Colon (tissue), 2 donors: ENCODE results near the gene KRT74.

ENCODE experiments used
- FAIRE-seq: peaks from 2 replicates; lab custom pipeline; 2012; peaks lifted over from hg19 to GRCh38; lab: Jason Lieb, UNC
- donor health status: control.
- donor health status: control.

Gene KRT74

DNA sequence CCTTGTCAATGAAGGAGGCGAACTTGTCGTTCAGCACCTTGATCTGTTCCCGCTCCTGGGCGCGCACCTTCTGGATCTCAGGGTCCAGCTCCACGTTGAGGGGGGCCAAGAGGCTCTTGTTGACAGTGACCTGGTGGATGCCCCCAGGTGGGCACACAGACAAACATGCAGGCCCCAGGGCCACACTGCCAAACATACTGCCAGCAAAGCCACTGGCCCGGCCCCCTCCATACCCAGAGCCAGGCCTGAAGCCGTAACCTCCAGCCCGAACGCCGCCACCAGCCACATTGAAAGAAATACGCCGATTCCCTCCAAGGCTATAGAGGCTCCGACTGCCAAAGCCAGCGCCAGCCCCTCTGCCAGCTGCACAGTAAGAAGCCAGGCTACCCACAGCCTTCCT, 337 bp downstream of the KRT74 start:
- FAIRE-seq, result no peak

DNA sequence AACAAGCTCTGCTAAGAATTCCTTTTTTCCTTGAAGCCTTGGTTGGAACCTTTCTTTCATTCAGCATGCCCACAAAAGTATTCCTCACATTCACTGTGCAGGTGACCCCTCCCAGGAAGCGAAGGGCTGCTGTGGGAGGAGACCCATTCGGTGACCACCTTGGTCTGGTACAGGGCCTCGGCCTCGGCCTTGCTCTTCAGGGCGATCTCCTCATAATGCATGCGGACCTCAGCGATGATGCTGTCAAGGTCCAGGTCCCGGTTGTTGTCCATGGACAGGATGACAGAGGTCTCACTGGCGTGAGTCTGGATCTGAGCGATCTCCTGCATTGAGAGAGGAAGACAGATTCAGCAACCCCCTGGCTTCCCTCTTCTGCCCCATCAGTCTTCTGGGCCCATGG, 3.1 kb downstream of the KRT74 start:
- FAIRE-seq, result no peak

DNA sequence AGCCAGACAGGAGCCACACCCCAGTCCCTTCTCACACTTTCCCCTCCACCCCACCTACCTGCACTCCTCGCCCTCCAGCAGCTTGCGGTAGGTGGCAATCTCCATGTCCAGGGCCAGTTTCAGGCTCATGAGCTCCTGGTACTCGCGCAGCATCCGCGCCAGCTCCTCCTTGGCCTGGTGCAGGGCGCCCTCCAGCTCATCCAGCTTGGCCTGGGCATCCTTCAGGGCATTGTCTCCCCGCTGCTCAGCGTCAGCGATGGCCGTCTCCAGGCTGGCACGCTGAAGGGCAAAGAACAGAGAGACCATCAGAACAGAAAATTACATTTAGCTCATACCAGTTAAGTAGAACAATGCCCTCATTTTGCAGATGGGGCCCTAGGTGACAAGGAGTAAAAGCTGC, 5.5 kb downstream of the KRT74 start:
- no peak for FAIRE-seq

DNA sequence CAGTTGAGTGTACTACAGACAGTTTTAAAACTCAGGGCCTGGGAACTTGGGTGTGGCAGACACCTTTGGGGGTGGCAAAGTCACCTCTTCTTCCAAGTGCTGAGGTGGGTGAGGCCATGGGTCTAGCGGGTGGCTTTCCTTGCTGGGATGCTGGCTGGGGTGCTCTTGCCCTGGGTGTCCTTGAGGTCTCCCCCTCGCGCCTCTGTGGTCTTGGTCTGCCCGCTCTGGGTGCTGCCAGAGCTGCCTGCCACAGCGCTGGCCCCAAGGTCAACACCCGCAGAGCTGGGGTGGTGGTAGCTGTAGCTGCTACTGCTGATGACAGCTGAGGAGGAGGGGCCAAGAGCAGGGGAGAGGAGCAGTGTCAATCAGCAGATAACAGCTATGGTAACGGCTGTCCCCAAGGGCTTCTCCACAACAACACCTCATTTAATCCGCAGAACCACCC, 6.8 kb downstream of the KRT74 start:
- FAIRE-seq, result no peak

DNA sequence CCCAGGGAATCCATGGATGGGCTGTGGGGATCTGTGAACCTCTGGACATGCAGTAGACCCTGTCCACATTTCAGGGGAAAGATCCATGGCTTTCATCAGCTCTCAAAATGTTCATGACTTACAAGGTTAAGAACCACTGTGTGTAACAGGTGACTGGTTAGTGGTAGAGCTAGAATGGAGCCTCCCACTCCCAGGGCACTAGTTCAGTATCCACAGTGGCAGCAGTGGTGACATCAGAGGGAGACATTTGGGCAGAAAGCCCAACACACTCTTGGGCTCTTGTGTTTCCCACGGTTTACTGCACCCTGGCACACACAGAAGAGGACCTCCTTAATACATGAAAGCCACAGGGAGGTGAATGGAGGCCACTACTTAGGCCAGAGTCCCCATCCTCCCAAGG, 9.1 kb downstream of the KRT74 start:
- FAIRE-seq, result no peak

DNA sequence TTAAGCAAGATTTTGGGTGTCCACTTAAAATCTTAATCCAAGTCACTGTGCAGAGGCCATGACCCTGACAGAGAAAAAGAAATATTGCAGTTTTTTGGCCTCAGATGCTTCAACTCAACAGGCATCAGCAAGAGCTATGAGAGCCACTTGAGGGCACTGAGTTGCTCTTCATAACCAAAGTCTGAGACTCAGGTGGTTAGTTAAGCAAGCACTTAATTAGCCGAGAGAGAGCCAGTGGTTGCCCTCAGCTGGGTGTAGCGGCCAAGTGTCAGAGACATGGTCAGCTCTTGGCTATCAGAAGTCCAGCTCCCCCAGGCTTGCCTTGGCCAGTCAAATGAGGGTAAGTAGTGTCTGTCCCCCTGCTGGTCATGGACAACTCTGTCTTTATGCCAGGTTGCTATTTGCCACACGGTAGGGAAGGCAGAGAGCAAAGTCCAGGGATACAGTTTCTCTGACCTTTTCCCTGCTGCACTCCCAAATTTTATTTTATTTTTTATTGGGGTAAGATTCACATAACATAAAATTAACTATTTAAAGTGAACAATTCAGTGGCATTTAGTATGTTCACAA, 11.7 kb downstream of the KRT74 start:
- no peak for FAIRE-seq

DNA sequence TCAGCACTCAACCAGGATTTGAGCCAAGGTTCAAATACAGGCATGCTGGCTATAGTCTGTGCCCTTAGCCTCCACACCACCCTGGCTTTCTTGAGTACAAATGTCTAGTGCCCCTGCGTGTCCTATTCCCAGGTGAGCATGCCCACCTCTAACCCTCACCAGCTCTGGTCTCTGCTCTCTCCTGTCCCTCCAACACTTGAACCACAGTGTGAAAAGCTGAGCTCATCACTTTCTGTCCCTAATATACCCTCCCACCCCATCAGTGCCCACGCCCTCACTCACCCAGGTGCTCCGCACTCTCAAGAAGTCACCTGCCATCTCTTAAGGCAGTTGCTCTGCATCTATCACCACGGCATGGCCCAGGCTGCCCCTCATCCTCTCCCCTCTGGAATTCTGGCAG, 13.7 kb downstream of the KRT74 start:
- FAIRE-seq, result no peak

DNA sequence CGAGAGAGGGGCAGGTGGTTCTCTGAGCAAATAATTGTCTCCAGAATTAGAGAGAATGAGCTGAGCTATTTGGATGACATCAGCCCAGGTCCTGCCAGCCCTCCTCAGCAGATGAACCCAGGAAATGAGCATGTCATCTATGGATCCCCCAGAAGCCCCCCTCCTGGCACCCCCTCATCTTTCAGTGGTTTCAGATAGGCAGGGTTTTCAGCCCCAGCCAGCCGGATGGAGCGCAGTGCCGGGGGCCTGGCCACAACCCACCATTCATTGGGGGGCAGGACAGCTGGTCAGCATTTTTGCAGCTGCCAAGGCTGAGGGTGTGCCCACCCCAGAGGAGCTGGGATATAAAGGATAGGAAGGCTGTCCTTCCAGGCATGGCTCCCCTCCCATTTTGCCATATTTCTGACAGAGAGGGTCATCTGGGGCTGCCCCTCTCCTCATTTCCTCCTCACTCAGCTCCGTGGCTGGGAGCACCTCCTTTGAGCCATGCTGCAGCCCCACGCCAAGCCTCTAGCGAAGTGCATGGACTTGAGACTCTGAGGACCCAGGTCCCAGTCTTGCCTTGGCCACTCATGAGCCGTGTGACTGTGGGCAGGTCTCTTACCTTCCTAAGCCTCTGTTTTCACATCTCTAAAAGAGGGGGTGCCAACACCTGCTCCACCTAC, 14.7 kb downstream of the KRT74 start:
- no peak for FAIRE-seq

DNA sequence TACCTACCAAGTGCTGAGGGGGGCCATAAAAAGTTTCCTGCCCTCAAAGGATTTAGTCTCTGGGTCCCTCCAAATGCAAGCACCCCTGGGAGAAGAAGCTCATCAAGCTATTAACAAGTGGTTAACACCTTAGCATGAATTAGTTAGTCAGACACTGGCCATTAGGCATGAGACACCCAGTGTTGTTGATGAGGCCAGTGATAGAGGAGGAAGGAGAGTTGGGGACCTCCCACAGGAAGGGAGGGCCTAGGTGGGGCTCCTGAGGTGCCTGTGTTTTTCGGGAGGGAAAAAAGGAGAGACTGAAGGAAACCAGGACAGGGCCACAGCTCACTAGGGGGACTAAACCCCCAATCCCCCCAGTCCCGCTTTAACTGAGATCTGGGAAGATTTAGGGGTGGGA, 16.2 kb downstream of the KRT74 start:
- no peak for FAIRE-seq

DNA sequence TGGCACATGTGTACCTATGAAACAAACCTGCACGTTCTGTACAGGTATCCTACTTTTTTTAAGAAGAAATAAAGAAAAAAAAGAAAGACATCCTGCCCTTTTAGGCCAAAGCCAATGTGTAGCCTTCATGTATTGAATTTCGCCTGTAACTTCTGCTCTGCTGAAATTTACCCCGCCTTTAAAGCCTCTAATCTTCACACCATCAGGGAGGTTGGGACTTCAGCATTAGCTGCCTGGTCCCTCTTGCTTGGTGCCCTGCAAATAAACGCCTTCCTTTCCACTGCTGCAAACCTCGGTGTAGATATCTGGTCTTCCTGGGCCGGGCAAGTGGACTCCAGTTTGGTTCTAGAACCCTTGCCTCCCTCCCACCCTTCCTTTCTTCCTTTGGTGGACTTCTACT, 18.1 kb downstream of the KRT74 start:
- no peak for FAIRE-seq

DNA sequence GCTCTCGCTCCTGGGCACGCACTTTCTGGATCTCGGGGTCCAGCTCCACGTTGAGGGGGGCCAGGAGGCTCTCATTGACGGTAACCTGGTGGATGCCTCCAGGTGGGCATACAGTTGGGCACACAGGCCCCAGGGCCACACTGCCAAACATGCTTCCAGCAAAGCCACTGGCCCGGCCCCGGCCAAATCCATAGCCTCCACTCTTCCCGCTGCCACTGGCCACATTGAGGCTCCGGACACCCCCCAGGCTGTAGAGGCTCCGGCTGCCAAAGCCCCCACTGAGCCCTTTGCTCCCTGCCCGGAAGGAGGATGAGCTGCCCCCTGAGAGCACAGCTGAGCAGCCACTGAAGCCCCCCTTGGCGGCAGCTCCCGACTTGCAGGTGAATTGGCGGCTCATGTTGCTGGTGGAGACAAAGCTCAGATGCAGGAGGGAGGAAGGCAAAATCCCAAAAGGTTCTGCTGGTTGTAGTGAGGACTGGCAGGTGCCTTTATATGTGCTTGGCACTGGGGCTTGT, 20.9 kb downstream of the KRT74 start, which contains the start of gene KRT71:
KRT71 (minus strand) TSS at position 465 of the 515 bp plus-strand sequence; CDS start at position 397, 68 bp downstream.
- FAIRE-seq, result no peak

DNA sequence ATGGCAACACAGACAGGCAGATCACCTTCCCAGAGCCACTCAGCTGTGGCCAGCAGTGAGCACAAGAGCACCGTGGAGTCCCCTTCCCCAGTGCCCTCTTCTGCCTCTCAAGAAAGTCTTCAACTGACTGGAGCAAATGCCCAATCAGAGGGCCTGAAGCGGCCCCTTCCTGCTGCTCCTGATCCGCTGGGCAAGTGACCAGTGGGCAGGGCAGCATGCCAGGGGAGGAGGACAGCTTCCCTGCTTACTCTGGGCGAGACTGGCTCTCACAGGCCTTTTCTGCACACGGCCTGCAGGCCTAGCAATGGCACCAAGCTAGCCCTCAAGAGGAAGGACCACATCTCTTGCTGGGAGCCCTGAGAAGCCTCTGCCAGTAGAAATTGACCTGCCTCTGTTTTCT, 21.6 kb downstream of the KRT74 start:
- FAIRE-seq, result no peak

DNA sequence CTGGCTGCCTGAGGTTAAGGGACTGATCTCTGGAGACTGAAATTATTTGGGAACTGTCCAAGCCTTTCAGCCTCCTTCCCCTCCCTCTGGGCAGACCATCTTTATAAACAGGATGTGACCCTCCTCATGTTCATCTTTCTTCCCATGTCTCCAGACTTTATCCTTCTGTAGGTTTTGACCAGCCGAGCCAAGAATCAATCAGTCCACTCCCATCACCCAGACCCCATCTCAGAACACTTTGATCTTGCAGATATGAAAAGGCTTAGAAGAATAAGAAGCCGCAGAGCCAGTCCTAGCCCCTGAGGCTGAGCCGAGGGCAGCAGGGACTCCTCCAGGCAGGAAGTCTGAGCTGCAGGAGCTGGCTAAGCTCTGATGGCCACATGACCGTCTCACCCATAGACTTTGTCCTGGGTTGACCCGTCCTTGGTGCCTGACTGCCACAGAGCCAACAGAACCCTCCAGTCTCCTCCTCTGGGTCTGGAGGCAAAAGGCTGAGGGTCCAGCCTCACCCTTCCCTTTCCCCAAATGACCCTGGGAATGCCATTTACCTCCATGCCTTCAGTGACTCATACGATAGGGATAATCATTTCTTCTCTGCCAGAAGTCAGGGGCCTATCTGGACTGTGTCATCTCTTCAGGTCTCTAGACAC, 22.3 kb downstream of the KRT74 start:
- no peak for FAIRE-seq

DNA sequence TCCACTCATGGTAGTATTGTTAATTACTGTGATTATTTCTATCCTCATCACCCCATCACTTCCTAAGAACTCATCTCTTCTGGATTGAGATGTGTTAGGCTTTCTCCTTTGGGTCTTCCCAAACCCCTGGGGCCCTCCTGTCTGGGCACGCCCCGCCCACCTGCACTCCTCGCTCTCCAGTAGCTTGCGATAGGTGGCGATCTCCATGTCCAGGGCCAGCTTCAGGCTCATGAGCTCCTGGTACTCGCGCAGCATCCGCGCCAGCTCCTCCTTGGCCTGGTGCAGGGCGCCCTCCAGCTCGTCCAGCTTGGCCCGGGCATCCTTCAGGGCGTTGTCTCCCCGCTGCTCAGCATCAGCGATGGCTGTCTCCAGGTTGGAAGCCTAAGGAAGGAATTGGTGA, 27.5 kb downstream of the KRT74 start:
- no peak for FAIRE-seq

DNA sequence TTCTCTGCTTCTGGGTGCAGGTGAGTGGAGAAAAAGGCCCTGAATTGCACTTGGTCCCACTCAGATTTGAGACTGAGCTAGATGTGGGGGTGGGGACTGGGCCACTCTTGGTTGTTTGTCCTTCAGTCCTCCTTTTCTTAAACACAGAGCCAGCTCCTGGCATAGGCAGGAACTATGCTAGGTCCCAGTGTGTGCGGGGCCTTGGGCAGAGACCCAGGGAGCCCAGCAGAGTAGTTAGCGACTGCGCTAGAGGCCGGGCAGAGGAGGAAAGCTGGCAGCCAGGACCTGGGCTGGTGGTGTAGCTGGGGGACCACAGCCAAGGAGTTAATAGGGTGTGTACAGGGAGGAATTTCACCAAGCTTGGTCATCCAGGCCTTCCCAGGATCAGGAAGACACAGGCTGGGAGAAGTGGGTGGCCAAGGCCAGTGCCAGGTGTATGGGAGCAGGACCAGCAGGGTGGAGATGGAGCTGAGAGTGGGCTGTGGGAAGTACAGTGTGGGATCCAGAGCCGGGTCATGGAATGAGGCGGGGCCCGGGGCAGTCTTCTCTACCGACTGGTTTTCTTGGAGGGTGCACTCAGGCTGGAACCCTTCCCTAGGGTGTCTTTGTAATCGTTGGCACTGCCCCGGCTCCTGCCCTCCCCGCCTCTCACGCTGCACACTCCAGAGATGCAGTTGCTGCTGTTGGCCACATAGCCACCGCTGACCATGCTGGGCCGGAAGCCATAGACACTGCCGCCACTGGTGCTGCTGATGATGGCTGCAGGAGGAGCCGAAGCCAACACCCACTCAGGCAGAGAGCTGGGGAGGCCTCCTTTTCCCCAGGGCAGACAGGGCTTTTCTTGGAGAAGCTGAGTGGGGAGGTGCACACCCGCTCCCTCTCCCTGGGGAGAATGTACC, 29.4 kb downstream of the KRT74 start:
- FAIRE-seq, result no peak

DNA sequence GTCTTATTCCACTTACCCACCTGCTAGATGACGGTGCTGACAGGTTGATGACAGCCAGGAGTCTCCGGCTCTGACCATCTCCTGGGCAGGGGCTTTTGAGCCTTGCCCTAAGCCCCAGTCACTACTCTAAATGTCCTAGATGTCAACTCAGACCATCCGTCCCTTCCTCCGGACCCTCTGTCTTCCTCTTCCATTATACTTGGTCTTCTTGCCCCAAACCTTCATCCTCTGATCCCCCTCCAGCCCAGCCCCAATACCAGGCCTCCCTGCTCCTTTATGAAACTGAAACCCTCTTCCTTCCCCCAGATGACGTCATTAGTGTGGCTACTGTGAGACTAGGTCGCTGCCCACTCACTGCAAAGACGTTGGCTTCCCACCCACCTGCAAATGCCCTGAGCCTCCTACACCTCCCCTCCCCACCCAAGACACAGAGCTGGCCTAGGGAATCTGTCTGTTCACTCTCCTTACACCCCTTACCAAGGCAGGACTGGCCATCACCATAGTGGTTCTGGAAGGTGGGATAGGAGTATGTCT, 30.8 kb downstream of the KRT74 start:
- FAIRE-seq, result no peak

DNA sequence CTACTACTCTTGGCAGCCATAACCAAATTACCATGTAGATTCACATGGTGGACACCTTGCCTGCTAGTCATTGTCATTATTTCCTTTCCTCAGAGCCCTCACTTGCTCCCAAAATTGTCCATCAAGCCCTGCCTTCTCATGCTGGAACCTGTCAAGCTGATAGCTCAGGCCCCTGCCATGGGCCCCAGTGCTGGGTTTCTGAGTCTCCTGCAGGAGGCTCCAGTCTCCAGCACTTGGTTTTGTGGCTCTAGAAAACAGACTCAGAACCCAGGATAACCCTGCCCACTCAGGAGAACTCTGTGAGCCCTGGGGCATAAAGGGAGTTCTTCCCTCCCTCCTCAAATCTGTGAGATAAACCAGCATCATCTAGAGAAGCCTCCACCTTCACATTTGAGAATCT, 31.5 kb downstream of the KRT74 start:
- FAIRE-seq, result no peak

DNA sequence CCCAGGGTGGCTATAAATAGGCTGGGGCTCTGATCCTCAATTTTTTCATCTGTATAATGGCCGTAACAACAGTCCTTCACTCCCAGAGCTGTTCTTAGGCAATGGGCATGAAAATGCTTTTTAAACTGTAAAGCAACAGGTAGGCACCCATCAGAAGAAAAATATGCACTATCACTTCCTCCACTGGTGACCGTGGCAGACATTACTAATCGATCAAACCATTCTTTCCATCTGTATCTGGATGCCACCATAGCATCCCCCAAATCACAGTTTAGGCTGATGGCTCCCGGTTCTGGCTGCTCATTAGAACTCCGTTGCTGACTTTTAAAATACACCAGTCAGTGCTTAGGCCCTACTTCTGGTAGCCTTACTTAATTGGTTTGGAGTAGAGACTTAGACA, 31.9 kb downstream of the KRT74 start:
- FAIRE-seq, result no peak

DNA sequence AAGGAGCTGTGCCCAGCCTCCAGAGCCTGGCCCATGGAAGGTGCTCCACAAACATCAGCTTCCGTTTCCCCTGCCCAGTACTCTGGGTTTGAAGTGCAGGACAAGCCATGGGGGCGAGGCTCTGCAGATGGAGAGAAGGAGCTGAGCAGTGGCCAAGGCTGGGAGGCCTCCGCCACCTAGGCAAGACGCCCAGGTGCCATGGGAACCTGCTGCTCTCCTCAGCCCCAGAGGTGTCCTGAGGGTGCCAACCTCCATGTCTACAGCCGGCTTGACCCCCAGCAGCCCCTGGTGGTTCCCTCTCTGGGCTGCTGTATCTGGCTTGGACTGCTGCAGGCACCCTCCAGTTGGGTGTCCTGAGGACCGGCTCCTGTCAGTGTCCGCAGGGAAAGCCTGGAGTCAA, 33.1 kb downstream of the KRT74 start:
- no peak for FAIRE-seq

DNA sequence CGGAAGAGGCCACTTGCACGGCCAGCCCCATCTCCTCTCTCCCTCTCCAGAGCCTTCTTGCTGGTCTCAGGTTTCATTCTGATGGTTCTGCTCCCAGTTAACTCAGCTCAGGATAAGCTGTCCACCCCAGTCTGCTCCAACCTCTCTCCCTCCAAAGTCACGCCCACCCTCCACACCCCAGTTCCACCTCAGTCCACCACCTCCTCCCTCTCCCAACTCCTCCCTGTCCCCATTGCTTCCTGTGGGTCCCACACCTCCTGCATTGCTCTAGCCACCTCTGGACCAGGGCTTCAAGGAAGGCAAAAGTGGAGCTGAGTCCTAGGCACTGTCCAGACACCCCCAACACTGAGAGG, 33.8 kb downstream of the KRT74 start:
- no peak for FAIRE-seq

DNA sequence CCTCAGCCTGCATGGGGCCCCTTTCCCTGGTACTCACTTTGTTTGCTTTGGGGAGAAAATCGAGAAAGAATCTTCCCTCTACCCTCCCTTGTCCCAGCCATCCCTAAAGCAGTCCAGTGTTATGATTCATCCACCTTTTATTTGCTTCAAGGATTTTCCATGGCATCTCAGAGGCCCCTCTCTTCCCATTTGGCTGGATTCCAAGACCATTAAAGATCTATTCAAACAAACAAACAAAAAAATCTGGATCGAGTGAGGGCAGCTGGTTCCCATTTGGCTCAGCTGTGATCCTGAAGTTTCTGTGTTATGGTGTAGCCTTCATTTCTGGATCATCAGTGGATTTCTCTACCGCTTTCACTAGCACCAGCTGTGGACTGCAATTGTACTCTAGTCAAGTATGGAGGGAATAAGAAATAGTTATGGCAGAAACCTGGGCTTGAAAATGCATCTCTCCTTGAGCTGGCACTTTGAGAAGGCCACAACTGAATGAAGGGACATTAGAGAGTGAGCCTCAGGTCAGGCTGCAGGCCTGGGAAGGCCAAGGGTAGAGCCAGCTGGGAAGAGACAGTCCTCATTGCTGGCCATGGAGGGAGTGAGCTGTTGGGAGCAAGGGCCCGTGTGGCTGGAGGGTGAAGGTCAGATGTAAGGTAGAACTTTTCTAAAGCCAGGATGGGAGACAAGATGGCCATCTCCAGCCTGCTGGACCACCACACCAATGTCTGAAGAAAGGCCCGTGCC, 34.4 kb downstream of the KRT74 start:
- FAIRE-seq, result no peak

DNA sequence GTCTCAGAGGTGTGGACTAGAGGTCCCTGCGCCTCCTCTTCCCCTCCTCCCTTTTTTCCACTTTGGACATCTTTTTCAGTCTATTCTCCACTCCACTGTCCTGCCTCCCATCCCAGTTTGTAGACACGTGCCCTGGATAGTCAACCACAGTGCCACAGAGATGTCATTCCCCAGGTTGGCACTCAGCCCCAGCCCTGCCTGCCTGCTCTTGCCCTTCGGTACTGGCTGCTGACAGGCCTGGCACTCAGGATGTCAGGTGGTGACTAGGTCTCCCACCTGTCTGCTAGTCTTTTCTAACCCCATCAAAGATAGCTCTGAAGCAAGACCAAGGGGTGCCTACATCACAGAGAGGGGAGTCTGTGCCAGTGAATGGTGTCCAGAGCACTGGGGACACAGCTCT, 36.5 kb downstream of the KRT74 start:
- no peak for FAIRE-seq
